C1 segment of cervical spinal cord (tissue), 14 donors: Measurements from ENCODE around the gene CACTIN.
"Not testable (repeated sequence)": the region's sequence is repeated elsewhere in the genome, so short reads cannot be mapped to it uniquely, and the experiment has no call there.

Experiments used
- DNase-seq, 14 donors: peaks; one replicate each; lab custom pipeline; 2025; lab: John Stamatoyannopoulos, UW

CACTIN gene

DNA sequence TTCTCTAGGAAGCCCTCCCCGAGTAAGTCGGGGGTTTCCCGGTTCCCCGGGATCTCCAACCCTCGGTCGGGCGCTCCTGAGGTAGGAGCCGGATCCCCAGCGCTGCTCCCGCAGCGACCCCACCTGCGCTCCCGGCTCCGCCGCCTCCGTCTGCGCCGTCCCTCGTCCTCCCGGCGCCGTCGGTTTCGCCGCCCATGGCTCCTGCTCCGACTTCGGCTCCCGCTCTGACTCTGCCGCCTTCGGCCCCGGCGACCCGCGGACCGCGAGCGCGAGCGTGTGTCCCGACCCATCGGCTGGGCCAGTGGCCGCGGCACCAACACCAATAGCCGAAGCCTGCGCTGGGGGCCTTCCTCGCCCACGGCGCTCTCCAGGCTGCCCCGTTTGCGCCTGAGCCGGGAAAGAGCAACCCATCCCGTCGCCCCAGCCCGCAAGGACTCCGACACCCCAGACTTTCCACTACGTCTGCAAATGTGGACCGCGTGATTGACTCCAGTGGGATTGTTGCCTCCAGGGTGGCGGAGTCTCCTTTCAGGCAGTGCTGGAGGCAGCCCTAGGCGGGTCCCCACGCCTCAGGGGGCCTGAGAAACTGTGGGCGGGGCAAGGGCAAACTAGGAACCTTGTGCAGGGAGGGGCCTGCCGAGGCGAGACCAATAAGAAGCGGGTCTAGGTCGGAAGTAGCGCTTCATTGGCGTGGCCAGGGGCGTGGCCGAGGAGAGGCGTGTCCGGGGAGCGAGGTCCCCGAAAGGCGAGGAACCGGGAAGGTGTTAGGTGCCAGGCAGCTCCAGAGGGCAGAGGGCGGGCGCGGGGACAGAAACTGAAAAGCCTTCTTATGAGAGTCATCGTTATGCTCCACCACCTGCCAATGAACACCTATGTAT, at the start of gene CACTIN:
Gene CACTIN (minus strand): TSS at position 318 of the 878 bp plus-strand sequence. CDS start 28 bp downstream, at position 290.
- DNase-seq = peak; percentile 75 to 99 (median 96)

DNA sequence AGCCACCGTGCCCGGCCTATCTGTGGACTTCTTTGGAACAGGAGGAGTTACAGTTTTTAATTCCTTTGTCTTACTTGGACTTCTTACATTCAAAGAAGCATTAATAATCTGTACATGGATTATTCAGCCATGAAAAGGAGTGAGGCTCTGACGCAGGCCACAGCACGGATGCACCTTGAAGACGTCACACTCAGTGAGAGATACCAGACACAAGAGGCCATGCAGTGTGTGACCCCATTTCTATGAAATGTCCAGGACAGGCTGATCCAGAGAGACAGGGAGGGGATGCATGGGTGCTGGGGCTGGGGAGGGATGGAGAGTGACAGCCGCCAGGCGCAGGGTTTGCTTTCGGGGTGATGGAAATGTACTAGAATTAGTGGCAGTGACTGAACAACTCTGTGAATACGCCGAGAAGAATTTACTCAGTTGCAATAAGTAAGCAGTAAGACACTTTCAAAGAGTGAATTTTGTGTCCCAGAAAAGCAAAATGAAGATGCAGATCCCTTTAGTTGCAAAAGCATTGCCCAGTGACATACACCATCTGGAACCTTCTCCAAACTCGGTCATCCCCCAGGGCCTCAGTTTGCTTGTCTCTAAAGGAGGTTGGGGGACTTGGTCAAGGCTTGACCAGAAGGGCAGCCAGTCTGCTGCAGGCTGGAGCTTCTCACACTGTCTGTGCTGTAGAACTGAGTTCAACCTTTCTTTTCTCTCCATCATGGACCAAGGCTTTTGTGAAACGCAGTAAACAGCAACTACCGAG, 48.4 kb upstream of the CACTIN start:
- no peak for DNase-seq

DNA sequence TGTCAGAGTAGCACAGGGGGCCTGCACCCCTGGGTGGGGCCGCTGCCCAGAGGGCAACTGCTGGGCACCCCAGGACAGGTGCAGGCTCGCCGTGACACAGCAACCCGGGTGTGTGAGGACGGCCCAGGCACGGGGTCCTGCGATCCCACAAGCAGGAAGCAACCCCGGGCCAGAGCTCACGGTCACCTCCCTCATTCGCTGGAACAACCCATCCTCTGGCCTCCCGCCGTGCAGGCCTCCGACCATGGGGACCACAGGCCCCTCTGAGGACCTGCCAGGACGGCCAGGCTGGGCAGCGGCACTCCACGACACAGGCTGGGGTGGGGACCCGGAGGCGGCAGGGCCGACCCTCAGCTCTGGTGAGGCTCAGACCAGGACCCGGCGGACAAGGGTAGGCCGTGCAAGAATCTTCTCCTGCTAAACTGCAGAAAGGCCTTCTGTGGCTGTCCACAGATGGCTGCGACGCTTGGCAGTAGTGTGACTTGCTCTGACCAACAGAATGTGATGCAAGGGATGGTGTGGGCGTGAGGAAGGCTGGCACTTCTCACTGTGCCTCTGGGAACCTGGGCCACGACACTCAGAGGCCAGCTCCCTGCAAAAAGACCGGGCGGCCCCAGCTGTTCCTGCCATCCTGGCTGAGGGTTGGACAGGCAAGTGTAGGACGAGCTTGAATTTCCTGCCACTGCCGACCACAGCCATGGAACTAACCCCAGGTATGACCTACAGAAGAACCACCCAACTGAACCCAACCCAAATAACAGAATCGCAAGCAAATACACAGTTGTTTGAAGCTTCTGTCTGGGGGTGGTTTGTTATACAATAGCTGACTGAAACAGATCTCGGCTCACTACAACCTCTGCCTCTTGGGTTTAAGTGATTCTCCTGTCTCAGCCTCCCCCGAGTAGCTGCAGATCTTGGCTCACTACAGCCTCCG, 47.2 kb upstream of the CACTIN start:
- DNase-seq = peak in 1 of 14 donors; percentile 34

DNA sequence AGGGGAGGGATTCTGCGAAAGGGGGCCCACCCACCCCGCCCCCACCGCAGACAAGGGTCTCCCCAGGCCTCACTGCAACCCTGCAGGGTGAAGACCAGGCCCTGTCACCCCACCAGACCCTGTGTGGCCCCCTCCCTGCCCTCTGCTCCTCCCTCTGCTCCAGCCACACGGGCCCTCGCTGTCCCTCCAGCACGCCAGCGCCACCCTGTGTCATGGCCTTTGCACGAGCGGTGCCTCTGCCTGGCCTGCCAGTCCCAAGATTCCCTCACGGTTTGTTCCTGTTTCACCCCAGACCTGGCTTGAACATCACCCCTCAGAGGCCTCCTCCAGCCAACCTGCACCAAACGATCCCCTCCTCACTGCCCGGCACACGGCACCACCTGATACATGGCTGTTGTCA, 46.4 kb upstream of the CACTIN start:
- peak in 1 of 14 donors; percentile 19 for DNase-seq

DNA sequence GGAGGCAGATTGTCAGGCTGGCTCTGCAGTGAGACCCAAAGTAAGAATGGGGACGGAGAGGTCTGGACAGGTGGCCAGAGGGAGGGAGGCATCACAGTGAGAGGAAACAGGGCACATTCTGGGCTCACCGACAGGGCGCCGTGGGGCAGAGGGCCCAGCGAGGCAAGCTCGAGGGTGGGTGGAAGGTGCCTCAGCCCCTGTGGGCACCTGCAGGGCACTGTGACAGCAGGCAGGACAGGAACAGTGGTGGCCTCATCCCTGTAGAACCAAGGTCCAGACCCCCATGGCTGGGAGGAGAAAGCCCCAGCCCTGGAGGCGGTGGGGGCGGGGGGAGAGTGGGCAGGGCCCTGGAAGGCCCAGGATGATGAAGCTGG, 46.0 kb upstream of the CACTIN start:
- DNase-seq = no peak

DNA sequence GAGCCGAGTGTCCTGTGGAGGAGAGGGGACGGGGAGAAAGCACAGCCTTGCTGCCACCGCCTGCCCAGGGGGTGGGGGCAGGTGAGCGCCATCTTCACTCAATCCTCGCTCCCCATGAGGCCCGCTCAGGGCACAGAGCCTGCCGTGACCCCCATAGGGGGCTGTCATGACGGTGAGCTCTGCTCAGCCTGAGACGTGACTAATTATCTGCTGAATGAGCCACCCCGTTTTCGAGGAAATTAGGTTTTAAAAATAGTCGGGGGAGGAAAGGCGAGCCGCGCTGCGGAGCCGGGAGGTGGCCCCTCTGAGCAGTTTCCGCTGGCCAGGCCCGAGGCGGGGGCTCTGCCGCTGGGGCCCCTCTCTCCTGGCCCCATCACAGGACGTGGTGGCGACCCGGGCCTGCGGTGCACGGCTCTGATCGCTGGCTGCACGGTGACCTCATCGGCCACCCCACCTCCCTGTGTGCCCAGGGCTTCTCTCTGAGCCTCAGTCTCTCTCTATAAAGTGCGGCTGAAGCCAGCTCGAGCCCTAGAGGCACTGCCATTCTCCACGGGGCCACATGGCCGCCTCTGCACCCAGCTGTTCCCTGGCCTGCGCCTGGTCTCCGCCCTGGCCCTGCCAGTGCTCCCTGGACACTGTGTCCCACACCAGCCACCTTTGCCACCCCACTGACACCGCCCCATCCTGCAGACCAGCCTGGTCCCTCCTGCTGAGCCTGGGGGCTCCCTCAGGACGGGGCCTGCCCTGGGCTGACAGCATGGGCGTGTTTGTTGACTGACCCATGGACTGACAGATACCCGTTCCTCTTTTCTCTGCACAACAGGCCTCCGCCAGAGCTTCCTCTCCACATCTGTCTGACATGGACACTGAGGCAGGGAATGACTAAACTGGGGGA, 45.3 kb upstream of the CACTIN start:
- DNase-seq = no peak

DNA sequence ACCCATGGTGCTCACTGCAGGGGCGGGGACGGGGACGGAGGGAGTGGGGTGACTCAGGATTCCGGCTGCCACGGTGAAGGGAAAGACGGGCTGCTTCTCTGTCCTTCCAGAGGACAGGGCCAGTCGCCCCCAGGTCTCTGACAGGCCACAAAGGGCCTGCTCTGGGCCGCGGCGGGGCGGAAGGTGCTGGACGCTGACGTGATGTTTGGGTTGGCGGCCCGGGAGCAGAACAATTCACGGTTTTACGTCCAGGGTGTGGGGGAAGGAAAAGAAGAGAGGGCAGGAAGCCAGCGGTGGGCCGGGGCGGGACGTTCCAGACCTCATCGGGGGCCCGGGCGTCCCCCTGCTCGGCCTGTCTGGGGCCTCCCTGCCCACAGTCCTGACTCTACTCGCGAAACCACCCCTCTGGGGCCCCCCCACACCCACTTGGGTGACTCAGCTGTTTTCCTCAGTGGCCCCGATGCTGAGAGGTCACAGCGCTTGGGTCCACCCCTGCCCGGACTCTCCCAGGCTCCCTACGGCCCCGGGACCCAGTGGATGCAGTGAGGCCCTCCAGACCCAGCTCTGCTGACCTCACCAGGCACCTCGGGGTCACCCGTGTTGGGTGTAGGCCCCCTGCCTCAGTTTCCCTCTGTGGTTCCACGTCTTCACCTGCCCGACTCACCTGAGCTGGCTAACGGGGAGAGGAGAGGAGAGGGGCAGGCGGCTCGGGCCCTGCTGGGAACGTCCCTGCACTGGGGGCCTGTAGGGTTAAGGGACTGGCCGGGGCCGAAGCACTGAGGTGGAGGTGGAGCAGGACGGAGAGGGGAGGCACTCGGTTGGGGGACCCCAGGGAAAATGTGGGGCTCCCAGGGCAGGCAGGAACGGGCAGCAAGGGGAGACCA, 44.4 kb upstream of the CACTIN start:
- DNase-seq = peak in 1 of 14 donors; percentile 17

DNA sequence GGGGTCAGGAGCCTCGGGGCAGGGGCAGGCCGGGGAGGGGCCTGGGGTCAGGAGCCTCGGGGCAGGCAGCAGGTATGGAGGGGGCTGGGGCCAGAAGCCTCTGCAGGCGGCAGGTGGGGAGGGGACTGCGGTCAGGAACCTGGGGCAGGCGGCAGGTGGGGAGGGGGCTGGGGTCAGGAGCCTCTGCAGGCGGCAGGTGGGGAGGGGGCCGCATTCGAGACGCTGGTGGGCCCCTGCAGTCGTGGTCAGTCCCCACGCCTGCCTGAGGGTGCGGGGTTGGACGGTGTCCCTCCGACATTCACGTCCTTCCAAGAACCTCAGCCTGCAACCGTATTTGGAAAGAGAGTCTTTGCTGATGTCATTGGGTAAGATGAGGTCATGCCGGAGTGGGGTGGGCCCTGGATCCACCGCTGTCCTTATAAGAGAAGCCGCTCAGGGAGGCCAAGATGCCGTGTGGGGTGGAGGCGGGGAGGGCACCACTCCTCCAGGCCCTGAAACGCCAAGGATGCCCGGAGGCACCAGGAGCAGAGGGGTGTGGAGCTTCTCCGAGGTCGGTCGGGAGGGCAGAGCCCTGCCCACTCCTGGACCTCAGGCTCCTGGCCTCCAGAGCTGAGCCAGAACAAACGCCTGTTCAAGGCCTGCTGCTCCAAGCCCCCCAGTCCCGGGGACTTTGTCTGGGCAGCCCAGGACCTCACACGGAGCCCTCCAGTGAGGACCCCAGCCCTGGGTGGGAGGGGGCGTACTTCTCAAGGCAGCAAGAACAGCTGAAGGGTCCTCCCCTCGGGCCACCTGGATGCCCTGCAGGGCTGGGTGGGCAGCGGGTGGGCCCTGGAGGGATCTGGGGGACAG, 43.6 kb upstream of the CACTIN start:
- peak in 1 of 14 donors; percentile 36 for DNase-seq

DNA sequence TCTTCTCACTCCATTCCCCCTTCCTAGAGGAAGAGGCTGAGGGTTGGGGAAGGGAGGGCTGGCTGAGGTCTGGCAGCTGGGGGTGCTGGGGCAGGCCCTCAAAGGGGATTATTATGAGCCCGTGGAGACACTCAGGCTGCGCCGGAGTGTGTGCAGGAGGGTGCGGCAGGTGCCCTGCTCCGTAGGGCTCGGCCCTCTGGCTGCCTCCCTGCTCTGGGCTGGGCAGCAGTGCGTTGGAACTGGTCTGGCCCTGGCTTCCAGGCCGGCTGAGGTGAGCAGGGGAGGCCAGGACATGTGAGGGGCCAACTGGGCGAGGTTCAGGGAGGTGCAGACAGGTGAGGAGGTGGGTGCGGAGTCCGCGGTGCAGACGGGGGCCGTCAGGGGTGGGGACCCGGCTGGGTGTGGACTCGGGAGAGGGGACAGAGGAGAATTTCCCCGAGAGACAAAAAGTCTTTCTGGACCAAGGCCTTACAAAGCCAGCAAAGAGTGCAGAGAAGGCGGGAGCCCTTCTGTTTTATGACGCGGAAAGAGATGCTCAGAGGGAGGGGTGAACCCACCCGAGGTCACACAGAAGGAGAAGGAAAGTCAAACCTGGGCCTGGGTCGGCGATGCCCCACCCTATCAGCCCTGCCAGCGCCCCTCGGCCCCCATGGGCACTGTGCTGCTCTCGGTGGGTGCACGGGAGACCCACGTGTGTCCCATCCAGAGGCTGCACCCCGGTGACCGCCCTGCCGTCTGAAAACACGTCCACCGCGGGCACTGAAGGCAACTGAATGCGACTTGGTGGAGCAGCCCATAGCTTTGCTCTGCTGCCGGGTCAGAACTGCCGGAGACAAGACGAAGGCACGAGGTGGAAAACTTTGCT, 42.7 kb upstream of the CACTIN start:
- DNase-seq = peak in 1 of 14 donors; percentile 44

DNA sequence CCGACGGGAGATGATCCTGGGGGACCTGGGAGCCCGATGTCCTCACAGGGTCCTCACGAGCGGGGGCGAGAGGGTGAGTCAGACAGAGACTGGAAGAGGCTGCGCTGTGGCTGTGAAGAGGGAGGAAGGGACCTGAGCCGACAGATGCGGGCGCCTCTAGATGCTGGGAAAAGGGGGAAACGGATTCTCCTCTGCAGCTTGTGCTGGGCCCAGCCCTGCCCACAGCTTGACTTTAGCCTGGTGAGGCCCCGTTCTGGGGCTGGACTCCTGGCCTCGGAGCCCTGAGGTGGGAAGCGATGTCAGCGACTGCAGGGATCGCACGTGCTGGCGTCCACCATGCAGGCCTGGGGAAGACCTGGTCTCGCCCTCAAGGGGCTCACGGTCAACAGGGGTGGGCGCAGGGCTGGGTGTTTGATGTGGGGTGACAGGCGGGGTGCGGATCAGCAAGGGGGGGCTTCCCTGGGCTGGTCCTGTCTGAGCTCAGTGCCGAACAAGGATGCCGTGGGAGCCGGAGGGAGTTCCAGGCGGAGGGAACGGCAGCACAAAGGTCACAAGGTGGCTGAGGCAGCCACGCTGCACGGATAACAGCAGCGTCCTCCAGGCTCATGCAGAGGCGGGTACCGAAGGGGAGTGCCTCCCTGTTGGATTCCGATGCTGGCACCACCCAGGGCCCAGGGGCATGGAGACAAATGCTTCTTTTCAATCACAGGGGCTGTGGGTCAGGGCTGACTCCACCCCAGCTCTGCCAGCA, 41.9 kb upstream of the CACTIN start:
- DNase-seq = no peak

DNA sequence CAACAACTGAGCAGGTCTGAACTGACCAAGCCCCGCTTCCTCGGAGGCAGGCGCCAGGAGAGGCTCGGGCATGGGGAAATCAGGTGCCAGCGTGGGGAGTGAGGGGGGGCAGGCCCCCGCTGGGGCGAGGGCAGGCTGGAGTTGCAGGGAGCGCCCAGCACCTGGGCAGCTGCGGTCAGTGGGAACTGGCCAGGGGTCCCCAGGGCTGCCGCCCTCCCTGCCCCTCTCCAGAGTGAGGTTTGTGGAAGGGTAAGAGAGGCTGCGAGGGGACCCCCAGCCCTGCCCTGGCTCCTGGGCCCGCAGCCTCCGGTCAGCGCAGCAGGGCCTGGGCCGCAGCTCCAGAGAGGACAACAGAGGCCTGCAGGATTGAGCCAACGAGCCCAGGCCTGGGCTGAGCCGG, 41.2 kb upstream of the CACTIN start:
- DNase-seq = no peak

DNA sequence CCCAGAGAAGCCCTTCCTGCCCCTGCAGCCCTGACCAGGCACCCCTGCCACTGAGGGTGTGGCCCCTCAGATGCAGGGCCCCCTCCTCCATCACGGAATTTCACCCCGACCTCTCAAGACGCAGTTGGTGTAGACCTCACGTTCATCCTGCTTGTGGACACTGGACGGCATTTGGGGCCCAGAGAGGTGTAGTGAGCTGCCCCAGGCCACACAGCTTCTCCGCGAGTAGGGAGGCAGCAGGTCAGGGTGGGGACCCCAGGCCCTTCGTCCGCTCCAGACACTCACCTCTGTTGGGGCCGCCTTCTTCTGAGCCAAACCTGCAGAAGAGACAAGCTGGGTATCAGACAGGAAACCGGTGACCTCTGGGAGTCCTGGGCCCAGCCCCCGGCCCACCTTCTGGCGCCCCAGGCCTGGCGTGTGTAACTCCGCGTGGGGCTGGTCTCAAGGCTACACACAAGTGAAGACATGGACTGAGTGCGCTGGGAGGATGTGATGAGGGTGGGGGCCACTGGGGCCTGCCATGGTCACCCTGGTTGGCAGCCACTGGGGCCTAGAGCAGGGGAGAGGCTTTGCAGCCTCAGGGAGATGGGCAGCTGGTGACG, 40.5 kb upstream of the CACTIN start:
- DNase-seq = no peak

DNA sequence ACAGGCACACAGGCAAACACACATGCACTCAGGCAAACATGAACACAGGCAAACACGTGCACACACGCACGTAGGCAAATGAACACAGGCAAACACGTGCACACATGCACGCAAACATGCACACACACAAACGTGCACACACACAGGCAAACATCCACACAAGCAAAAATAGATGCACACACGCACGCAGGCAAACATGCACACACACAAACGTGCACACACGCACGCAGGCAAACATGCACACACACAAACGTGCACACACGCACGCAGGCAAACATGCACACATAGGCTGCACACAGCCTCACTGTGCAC, 39.9 kb upstream of the CACTIN start:
- DNase-seq = not testable (repeated sequence)

DNA sequence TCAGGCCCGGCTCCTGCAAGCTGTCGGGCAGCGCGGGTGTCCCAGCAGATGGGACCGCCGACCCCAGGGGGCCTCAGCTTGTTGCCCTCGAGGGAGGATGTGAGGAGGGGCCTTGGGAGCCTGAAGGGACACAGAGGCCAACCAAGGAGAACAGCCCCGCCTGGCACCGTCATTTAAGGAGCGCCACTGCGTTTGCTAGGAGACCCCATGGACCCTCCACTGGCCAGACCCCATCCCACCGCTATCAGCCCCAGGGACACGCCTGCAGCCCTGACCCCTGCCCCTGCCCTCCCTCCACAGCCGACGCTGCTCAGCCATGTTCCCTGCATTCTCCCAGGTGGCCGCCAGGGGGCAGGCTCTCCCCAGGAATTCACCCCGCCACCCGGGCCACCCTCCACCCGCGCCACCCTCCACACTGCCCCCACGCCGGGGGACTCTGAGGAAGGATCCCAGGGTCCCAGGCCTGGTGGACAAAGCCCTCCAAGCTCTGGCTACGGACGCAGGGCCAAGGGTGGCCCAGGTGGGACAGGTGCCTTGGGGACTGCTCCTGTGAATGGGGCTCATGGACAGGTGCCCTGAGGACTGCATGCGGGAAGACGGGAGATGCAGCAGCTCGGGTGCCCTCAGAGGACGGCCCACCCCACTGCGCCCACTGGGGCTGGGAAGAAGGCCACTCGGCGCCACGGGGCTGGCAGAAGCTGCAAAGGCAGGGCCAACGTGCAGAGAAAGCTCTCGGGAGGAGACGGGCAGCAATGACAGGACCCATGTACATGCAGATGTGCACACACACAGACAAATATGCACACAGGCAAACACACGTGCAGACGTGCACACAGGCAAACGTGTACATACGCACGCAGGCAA, 39.3 kb upstream of the CACTIN start:
- peak in 11 of 14 donors; percentile 13 to 77 (median 42) for DNase-seq

DNA sequence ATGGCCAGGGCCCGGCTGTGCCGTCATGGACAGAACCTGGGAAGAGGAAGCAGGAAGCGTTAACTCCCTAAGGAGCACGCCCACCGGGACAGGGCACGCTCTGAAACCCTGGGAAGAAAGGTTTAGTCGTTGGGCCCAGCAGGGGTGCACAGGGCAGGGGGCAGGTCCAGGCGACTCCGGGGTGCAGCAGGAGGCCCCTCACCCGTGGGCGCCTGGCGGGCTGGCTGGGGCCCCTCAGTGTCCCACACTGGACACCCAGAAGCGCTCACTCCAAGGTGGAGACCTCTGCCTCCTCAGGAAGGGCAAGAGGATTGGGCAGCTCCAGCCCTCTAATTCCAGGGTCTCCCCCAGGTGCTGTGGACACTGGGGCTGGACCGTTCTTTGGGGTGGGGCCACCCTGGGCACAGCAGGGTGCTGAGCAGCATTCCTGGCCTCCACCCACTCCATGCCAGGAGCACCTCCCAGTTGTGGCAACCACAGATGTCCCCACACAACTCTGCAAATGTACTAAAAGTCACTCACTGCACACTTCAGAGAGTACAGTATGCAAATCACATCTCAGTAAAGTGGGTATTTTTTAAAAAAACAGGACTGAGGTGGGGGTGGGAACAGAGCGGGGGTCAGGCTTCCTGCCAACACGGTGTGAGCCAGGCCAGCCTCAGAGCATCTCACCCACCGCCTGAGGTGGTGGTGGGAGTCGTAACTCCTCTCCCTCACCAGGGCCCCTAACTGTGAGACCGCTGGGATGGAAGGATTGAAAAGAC, 38.5 kb upstream of the CACTIN start:
- no peak for DNase-seq
